GM04504 (cell line): ENCODE data around the gene DOK1.
A peak's percentile ranks its signal among the peaks of the same experiment; 100 is the strongest.

Experiments used
- DNase-seq: peaks from one replicate; pipeline ENCODE4 v3.0.0-alpha.2; 2012; ENCODE audit warnings: low read depth

The DOK1 gene

DNA sequence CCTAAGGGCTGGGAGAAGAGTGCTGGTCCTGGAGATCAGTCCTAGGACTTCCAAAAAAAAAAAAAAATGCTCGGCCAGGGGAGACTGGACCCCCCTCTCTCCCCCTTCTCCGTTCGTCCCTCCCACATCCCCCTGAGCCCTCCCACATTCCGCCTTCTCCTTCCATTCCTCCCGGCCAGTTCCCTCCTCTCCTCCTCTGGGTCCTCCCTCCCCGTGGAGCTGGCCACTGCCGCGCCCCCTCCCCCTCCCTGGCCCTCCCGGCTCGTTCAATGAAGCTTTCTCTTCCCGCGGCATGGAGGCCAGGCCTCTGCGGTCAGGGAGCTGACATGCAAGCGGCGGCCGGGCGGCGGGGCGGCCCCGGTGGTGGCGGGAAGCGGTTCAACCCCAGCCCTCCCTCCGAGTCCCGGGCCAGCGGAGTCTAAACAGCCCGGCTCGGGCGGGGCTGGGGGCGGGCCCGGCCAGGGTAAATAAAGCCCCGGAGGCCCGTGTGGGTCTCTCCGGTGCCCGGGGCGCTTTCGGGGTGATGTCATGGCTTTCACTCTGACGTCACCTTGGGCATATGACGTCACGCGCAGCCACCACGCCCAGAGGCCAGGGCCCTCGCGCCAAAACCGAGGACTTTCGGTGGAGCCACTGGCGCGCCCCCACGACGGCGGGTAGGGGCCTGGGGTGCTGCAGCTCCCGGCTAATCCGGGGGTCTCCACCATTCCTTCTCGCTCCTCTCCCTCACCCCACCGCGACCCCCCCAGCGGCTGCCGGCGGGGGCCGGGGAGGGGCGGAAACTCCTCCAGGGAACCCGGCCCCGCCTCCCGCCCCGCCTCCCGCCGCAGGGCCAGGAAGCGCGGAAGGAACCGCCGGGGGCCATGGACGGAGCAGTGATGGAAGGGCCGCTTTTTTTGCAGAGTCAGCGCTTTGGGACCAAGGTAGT lies at the start of gene DOK1, which contains the start of gene LOXL3:
Gene DOK1 (plus strand): TSS at position 829 of the 928 bp plus-strand sequence. CDS start 35 bp downstream, at position 864.
Gene LOXL3 (minus strand): TSS at position 51 of the 928 bp plus-strand sequence. CDS start 1,308 bp downstream, outside the sequence.
- peak; percentile 72 for DNase-seq

DNA sequence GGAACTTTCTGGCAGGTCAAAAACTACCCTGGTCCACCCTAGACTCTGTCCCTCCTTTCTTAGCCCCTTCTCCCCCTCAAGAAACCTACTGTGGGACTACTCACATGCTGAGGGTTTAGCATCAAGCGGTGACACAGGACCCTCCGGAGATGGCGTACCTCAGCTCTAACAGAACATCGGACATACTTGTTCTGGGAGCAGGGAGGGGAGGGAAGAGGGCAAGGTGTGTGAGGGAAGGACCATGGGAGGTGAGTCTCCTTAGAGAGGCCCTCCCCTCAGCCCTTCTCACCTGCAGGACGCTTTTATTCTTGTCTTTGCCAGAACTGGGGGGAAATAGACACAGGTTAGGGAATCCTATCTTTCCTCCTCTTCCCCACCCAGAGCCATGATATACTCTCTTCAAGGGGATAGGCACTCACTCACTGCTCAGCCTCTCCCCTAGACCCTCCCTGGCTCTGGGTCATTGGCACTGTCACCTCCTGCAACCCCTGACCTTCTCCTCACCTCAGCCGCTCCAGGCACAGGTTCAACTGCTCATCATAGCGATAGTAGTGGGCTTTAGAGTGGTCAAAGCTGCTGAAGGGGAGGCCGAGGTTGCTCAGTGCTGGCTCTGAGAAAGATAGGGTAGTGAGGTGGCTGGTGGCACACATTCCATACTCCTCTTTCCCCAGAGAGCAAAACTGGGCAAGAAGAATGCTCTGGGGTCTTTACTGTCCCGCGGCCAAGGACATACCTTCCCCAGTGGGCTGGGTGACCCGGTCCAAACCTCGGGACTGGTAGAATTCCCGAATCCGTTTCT lies 48.9 kb upstream of the DOK1 start:
- no peak for DNase-seq

DNA sequence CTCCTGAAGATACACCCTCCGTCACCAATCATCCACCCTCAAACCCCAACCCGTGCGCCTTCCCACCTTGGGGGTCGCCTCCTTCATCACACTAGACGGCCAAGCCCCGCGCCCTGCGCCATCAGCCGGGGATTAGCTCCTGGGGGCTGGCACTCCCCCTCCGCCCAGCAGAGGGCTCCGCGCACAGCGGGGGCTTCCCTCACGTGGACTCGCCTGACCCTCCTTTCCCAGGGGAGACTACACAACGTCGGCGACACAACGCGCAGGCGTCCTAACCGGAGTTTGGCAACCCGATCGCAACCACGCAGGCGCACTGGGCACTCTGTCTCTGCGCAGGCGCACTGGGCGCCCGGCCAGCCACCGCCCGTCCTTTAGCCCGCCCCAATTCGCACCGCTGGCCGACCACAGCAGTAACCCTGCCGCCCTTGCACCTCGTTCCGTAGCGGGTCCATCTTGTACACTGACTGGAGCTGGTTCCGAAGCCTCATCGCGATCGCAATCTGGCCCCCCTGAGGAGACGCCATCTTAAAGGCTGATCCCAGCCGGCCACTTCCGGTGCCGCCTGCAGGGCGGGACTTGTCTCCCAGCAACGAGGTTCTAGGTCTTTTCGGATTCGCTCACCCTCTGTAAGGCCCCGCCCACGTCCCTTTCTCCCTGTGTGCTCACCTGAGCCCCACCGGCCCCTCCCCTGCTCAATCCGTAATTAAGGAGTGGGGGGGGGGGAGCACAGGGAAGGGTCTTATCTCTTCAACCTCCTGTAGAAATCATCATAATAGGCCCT lies 47.2 kb upstream of the DOK1 start, which contains the start of gene PCGF1:
Gene PCGF1 (minus strand): TSS at position 551 of the 781 bp plus-strand sequence. CDS start 27 bp downstream, at position 524.
- DNase-seq: peak; percentile 96

DNA sequence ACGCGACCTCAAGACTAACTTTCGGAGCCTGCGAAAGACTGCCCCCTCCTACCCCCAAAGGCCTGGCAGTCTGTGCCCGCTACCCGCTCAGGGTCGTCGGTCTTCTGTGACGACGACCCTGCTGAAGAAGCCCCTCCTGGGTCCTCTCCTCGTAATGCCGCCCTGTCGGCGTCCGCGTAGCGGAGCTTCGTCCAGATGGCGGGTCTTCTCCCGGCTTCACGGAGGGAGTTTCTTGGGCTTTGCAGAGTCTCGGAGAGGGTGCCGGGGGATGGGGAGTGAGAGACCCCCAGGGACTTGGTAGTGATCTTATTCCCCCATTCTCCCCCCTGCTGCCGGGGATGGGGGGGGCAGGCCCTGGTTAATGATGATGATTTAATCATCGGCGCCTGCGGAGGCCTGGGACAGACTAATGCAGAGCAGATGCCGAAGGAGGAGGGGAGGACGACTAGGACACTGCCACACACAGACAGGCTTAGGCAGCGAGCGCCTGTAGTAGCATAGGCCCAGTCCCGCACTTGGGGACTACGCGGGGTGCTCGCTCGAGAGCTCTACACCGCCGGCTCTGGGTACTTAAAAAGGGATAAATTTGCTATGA lies 46.5 kb upstream of the DOK1 start:
- DNase-seq: peak; percentile 57

DNA sequence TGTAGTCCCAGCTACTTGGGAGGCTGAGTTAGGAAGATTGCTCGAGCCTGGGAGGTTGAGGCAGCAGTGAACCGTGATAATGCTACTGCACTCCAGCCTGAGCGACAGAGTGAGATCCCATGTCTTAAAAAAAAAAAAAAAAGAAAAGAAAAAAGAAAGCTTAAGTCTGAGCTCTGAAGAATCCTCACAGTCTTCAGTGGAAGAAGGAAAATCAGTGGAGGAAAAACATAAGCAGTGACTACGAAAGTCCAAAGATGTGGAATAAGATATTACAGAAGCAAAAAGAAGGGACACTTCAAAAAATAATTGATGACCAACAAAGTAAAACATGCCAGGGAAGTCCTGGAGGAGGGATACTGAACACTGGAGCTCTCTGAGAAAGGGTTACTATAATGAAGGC lies 44.2 kb upstream of the DOK1 start:
- DNase-seq: no peak

- DNase-seq: no peak
Observed at GRCh38 chr2:74511104-74511989, 43.2 kb upstream of the DOK1 start.

- DNase-seq: no peak
Observed at GRCh38 chr2:74512744-74513604, 41.5 kb upstream of the DOK1 start.

GRCh38 chr2:74513605-74514367 lies 40.7 kb upstream of the DOK1 start:
- no peak for DNase-seq

- no peak for DNase-seq
Observed at GRCh38 chr2:74514368-74515270, 39.9 kb upstream of the DOK1 start, which contains the start of gene TLX2. TLX2 (plus strand) TSS chr2:74514450; CDS start chr2:74514807, 357 bp downstream.

- no peak for DNase-seq
Observed at GRCh38 chr2:74515271-74515980, 39.1 kb upstream of the DOK1 start.

GRCh38 chr2:74515981-74516633 lies 38.4 kb upstream of the DOK1 start:
- no peak for DNase-seq

DNA sequence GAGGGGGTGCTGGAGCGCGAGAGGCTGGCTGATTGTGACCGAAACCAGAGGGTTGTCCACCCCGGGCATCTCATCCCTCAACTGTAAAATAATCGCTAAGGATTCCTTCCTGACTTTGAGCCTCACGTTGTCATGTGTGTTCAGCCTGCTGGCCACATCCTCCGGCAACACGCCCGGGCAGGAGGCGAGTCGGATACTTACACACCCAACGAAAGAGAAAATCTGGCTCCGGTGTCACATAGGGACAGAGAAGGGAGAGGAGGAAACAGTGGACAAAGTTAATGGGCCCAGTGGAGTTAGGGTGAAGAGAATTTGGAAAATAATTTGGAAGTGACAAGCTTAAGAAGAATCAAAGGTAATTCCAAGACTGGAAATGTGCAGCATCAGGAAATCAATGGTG lies 37.9 kb upstream of the DOK1 start:
- no peak for DNase-seq

- DNase-seq: no peak
Observed at GRCh38 chr2:74522516-74522915, 32.0 kb upstream of the DOK1 start.

- DNase-seq: no peak
Observed at GRCh38 chr2:74524005-74524404, 30.5 kb upstream of the DOK1 start.

DNA sequence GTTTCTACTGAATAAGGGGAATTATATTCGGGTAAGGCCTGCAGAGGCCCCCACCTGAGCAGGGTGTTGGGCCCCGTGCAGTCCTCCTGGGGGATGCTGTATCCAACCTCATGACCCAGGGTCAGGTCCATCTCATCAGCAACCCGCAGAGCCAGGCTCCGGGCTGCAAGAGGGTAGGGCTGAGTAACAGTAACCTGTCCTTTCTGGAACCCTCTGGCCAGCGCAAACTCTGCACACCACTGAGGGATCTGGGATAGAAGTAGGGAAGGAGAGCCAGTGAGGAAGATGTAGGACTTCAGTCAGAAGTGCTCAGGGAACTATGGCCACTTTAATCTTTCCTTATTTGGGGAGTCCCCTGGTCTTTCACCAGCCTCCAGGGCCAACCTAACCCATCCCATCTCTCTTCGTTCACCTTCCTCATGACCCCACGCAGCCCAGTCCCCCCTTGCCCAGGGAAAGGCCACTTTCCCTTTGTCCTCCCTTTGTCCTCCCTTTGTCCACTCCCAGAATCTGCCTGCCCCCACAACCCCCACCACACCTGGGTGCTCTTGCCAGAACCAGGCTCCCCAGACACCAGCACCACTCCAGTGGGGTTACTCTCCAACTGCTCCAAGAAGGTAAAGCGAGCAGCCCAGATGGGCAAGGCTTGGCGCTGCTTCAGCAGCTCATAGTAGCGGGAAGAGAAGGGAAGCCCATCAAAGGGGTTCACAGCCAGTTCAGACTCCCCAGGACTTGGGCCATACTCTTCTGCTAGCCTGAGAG lies 29.4 kb upstream of the DOK1 start:
- no peak for DNase-seq
